ENCODE data around the gene RNASEH2C. TPM values are rescaled to one million over a fixed set of nuclear protein-coding genes. Genes with fewer than 3 reads are reported as not detected.

RNASEH2C gene
- total RNA-seq, 1 experiment from 2014 or later, result 57.7 TPM

- TF ChIP-seq, protein P1, sequence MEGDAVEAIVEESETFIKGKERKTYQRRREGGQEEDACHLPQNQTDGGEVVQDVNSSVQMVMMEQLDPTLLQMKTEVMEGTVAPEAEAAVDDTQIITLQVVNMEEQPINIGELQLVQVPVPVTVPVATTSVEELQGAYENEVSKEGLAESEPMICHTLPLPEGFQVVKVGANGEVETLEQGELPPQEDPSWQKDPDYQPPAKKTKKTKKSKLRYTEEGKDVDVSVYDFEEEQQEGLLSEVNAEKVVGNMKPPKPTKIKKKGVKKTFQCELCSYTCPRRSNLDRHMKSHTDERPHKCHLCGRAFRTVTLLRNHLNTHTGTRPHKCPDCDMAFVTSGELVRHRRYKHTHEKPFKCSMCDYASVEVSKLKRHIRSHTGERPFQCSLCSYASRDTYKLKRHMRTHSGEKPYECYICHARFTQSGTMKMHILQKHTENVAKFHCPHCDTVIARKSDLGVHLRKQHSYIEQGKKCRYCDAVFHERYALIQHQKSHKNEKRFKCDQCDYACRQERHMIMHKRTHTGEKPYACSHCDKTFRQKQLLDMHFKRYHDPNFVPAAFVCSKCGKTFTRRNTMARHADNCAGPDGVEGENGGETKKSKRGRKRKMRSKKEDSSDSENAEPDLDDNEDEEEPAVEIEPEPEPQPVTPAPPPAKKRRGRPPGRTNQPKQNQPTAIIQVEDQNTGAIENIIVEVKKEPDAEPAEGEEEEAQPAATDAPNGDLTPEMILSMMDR (conservative IDR thresholded peaks at IDR 0.05), result no peak
- H2BK20ac ChIP-seq (ENCODE audit: low read depth, low read length, poor library complexity, severe bottlenecking), result no peak overlapping the region
- no peaks in the 10 kb centered on the region for H3K27me3 ChIP-seq (ENCODE audit: insufficient read depth, low read length)
- no peaks in the 10 kb centered on the region for H3K9me3 ChIP-seq (ENCODE audit: control insufficient read depth, low read depth, low read length)
- no peak overlapping the region for H4K8ac ChIP-seq (replicated peaks; ENCODE audit: insufficient read length, low read depth, low read length)
- no peak overlapping the region for H4K5ac ChIP-seq (ENCODE audit: insufficient read length, low read depth, low read length)
- H3K4me2 ChIP-seq (ENCODE audit: insufficient read depth, insufficient read length, low read length), result no peak overlapping the region
- H2BK120ac ChIP-seq (ENCODE audit: low read depth, low read length, poor library complexity, severe bottlenecking), result no peak overlapping the region
- H3K9ac ChIP-seq (ENCODE audit: extremely low read depth, insufficient read length, low read length), result no peak overlapping the region
- peaks cover 23% of the 10 kb centered on the region for H3K27me3 Mint-ChIP-seq (ENCODE audit: low read depth)
- no peak overlapping the region for H3K27ac Mint-ChIP-seq
- no peak overlapping the region for H3K23ac ChIP-seq (ENCODE audit: insufficient read length, low read depth, low read length)
- no peak overlapping the region for H2BK15ac ChIP-seq (ENCODE audit: low read depth, low read length)
- H2BK12ac ChIP-seq (ENCODE audit: insufficient read length, low read depth, low read length), result no peak overlapping the region
- H2BK5ac ChIP-seq (ENCODE audit: insufficient read length, low read length), result no peak overlapping the region
- no peaks in the 10 kb centered on the region for H3K23me2 ChIP-seq (ENCODE audit: insufficient read length, low read depth, low read length, poor library complexity, severe bottlenecking)
- H2AFZ ChIP-seq (ENCODE audit: low read length), result no peak overlapping the region
- peaks cover 9 to 13% of the 10 kb centered on the region in 2 experiments; a peak in 3 of 5 replicates for H3K9me3 Mint-ChIP-seq
- no peak overlapping the region for H3K56ac ChIP-seq (ENCODE audit: insufficient read length, low read depth, low read length)
- no peak overlapping the region for H2AK5ac ChIP-seq (ENCODE audit: insufficient read length, low read length)
- H3K4me3 Mint-ChIP-seq, result no peak overlapping the region
- no peaks in the 10 kb centered on the region for H3K79me1 ChIP-seq (ENCODE audit: insufficient read depth, low read depth, low read length, poor library complexity, severe bottlenecking)
- H3K79me2 ChIP-seq (ENCODE audit: insufficient read depth, low read length), result no peaks in the 10 kb centered on the region
- WGBS (ENCODE audit: extremely low coverage, insufficient read length, low lambda C conversion rate), result no CpG with 5 or more reads among the region's 12 CpGs
- DNase-seq, result no peak
- H3K27ac ChIP-seq (ENCODE audit: insufficient read length, low read depth, low read length), result no peak overlapping the region
- peaks cover 10% of the 10 kb centered on the region in 2 experiments for H3K4me1 Mint-ChIP-seq
- no peak overlapping the region for H3K18ac ChIP-seq (ENCODE audit: insufficient read length, low read depth, low read length)
- H4K20me1 ChIP-seq (ENCODE audit: control insufficient read depth, insufficient read depth, insufficient read length), result no peaks in the 10 kb centered on the region
- H3T11ph ChIP-seq (ENCODE audit: low read length), result no peak overlapping the region
- H3K36me3 Mint-ChIP-seq (ENCODE audit: insufficient read depth in 1 of 3, low read depth in 3 of 3), result no peaks in the 10 kb centered on the region
- no peak overlapping the region for H3K4ac ChIP-seq (ENCODE audit: low read depth, low read length)
- H3K4me1 ChIP-seq (ENCODE audit: insufficient read depth, low read length), result no peaks in the 10 kb centered on the region
- H3K14ac ChIP-seq (ENCODE audit: insufficient read depth, low read length), result no peak overlapping the region
- H4K91ac ChIP-seq (ENCODE audit: insufficient read length, low read depth, low read length), result no peak overlapping the region
Observed at GRCh38 chr11:65695459-65696241, 24.9 kb downstream of the RNASEH2C start.
